Measurements from ENCODE around the gene RPTOR. TPM values are rescaled to one million over a fixed set of nuclear protein-coding genes. Genes with fewer than 3 reads are reported as not detected.

Gene RPTOR
- polyA plus RNA-seq, 1 donor (not counting 4 experiments of a cell fraction or from before 2014, with no cell fraction given) = 4.0 TPM

GRCh38 chr17:80582165-80582564, 37.5 kb downstream of the RPTOR start:
- H3K9me1 ChIP-seq (ENCODE audit: control insufficient read depth, extremely low read depth, insufficient read depth, low read length) = no peaks in the 10 kb centered on the region
- dilution Hi-C loops (cut with MboI; ENCODE audit: extremely low pct_ligation_motif_present, low sequenced_read_pairs) = no loop called here
- no peak overlapping the region for H3K9ac ChIP-seq (ENCODE audit: control insufficient read depth, extremely low read depth, insufficient read depth, low read length)
- no peak overlapping the region for H3K27ac ChIP-seq (ENCODE audit: control insufficient read depth, insufficient read depth, low read length)
- H3K4me2 ChIP-seq (ENCODE audit: control insufficient read depth, extremely low read depth, insufficient read depth, low read depth, low read length) = no peak overlapping the region
- FAIRE-seq = no peak
- H3K4me3 ChIP-seq (ENCODE audit: control insufficient read depth in 2 of 3, extremely low read depth in 1 of 3, insufficient read depth in 2 of 3, low read depth in 1 of 3, low read length in 3 of 3) = no peak overlapping the region
- no peak for TF ChIP-seq EZH2 (IDR thresholded peaks at IDR 0.05; ENCODE audit: low read length)
- no peak for TF ChIP-seq CTCF (optimal IDR thresholded peaks at IDR 0.05 in 1 of 3, IDR thresholded peaks at IDR 0.05 in 1 of 3, conservative IDR thresholded peaks at IDR 0.05 in 1 of 3; ENCODE audit: extremely low read depth in 1 of 3, insufficient read depth in 2 of 3, low read length in 3 of 3)
- peaks cover 0 to 3% of the 10 kb centered on the region in 2 experiments for H3K36me3 ChIP-seq (ENCODE audit: control insufficient read depth in 2 of 2, extremely low read depth in 1 of 2, insufficient read depth in 2 of 2, low read length in 2 of 2)
- H3K79me2 ChIP-seq (ENCODE audit: control insufficient read depth, insufficient read depth, low read length) = peaks cover 63% of the 10 kb centered on the region
- DNase-seq (ENCODE audit: low read depth, low spot score) = no peak
- H3K9me3 ChIP-seq (ENCODE audit: control insufficient read depth, low read depth, low read length) = no peaks in the 10 kb centered on the region
- H3K27me3 ChIP-seq (ENCODE audit: control insufficient read depth, extremely low read depth, insufficient read depth, low read length) = no peaks in the 10 kb centered on the region
- H2AFZ ChIP-seq (ENCODE audit: control insufficient read depth, low read length) = no peak overlapping the region
- H4K20me1 ChIP-seq (ENCODE audit: control insufficient read depth, extremely low read depth, insufficient read depth, low read length) = peaks cover 4% of the 10 kb centered on the region
- H3K4me1 ChIP-seq (ENCODE audit: control insufficient read depth, extremely low read depth, insufficient read depth, low read length) = no peaks in the 10 kb centered on the region

- Histone ChIP-seq H3K4me3 (ENCODE audit: control insufficient read depth in 2 of 3, extremely low read depth in 1 of 3, insufficient read depth in 2 of 3, low read depth in 1 of 3, low read length in 3 of 3) (no peak overlapping the region), H3K79me2 (ENCODE audit: control insufficient read depth, insufficient read depth, low read length) (peaks cover 67% of the 10 kb centered on the region), H3K36me3 (ENCODE audit: control insufficient read depth in 2 of 2, extremely low read depth in 1 of 2, insufficient read depth in 2 of 2, low read length in 2 of 2) (peaks cover 0 to 3% of the 10 kb centered on the region in 2 experiments), H3K27ac (ENCODE audit: control insufficient read depth, insufficient read depth, low read length) (no peak overlapping the region), H3K9me3 (ENCODE audit: control insufficient read depth, low read depth, low read length) (no peaks in the 10 kb centered on the region), H3K9me1 (ENCODE audit: control insufficient read depth, extremely low read depth, insufficient read depth, low read length) (no peaks in the 10 kb centered on the region), H4K20me1 (ENCODE audit: control insufficient read depth, extremely low read depth, insufficient read depth, low read length) (peaks cover 8% of the 10 kb centered on the region), H3K4me1 (ENCODE audit: control insufficient read depth, extremely low read depth, insufficient read depth, low read length) (no peaks in the 10 kb centered on the region), H3K27me3 (ENCODE audit: control insufficient read depth, extremely low read depth, insufficient read depth, low read length) (no peaks in the 10 kb centered on the region), H3K9ac (ENCODE audit: control insufficient read depth, extremely low read depth, insufficient read depth, low read length) (no peak overlapping the region), H2AFZ (ENCODE audit: control insufficient read depth, low read length) (no peak overlapping the region), H3K4me2 (ENCODE audit: control insufficient read depth, extremely low read depth, insufficient read depth, low read depth, low read length) (no peak overlapping the region)
- TF ChIP-seq CTCF (optimal IDR thresholded peaks at IDR 0.05 in 1 of 3, IDR thresholded peaks at IDR 0.05 in 1 of 3, conservative IDR thresholded peaks at IDR 0.05 in 1 of 3; ENCODE audit: extremely low read depth in 1 of 3, insufficient read depth in 2 of 3, low read length in 3 of 3) = no peak
- TF ChIP-seq EZH2 (IDR thresholded peaks at IDR 0.05; ENCODE audit: low read length) = no peak
- no peak for DNase-seq (ENCODE audit: low read depth, low spot score)
- no peak for FAIRE-seq
- dilution Hi-C loops (cut with MboI; ENCODE audit: extremely low pct_ligation_motif_present, low sequenced_read_pairs) = no loop called here
Observed at GRCh38 chr17:80584176-80584905, 39.7 kb downstream of the RPTOR start.

Data from keratinocyte (primary cell).